RCC 7860 (cell line): Measurements from ENCODE around the gene SMARCA2.

ENCODE experiments used
- DNase-seq: peaks from one replicate; pipeline ENCODE4 v3.0.0-alpha.2; 2015; ENCODE audit warnings: low spot score
- FAIRE-seq: peaks from 2 replicates; lab custom pipeline; 2012; peaks lifted over from hg19 to GRCh38; lab: Jason Lieb, UNC

The SMARCA2 gene

GRCh38 chr9:2039294-2040180, 24.4 kb downstream of the SMARCA2 start:
- no peak for DNase-seq
- FAIRE-seq, result no peak

- DNase-seq (no peak), FAIRE-seq (no peak)
Measured at GRCh38 chr9:2040828-2041227, 25.7 kb downstream of the SMARCA2 start.

- FAIRE-seq (no peak), DNase-seq (no peak)
Measured at GRCh38 chr9:2041736-2042135, 26.6 kb downstream of the SMARCA2 start.

- DNase-seq, result no peak
- FAIRE-seq, result no peak
Measured at GRCh38 chr9:2043243-2043642, 28.1 kb downstream of the SMARCA2 start.

GRCh38 chr9:2043881-2044462, 28.8 kb downstream of the SMARCA2 start:
- FAIRE-seq (no peak), DNase-seq (no peak)

- DNase-seq (no peak), FAIRE-seq (no peak)
Measured at GRCh38 chr9:2047144-2047671, 32.1 kb downstream of the SMARCA2 start.

GRCh38 chr9:2047916-2048315, 32.8 kb downstream of the SMARCA2 start:
- FAIRE-seq, result no peak
- no peak for DNase-seq

GRCh38 chr9:2050236-2050635, 35.1 kb downstream of the SMARCA2 start:
- DNase-seq (no peak), FAIRE-seq (no peak)

- FAIRE-seq (peak; percentile 87), DNase-seq (peak; percentile 66)
Measured at GRCh38 chr9:2053883-2054845, 39.0 kb downstream of the SMARCA2 start.

- FAIRE-seq (no peak), DNase-seq (no peak)
Measured at GRCh38 chr9:2055203-2055658, 40.1 kb downstream of the SMARCA2 start.

- no peak for DNase-seq
- FAIRE-seq, result no peak
Measured at GRCh38 chr9:2059274-2059929, 44.3 kb downstream of the SMARCA2 start.

- DNase-seq (no peak), FAIRE-seq (no peak)
Measured at GRCh38 chr9:2060424-2060823, 45.3 kb downstream of the SMARCA2 start.

GRCh38 chr9:2065704-2066103, 50.6 kb downstream of the SMARCA2 start:
- no peak for FAIRE-seq
- DNase-seq, result no peak

- FAIRE-seq (no peak), DNase-seq (no peak)
Measured at GRCh38 chr9:2066312-2067273, 51.4 kb downstream of the SMARCA2 start.

- FAIRE-seq, result no peak
Measured at GRCh38 chr9:2072752-2073405, 57.7 kb downstream of the SMARCA2 start.

GRCh38 chr9:2082772-2083171, 67.6 kb downstream of the SMARCA2 start:
- DNase-seq (no peak), FAIRE-seq (no peak)

More at GRCh38 chr9:2072752-2073405, 57.7 kb downstream of the SMARCA2 start:
- DNase-seq, result no peak

GRCh38 chr9:2083479-2083878, 68.3 kb downstream of the SMARCA2 start:
- FAIRE-seq, result no peak

GRCh38 chr9:2085716-2086115, 70.6 kb downstream of the SMARCA2 start:
- DNase-seq (no peak), FAIRE-seq (no peak)

More at GRCh38 chr9:2083479-2083878, 68.3 kb downstream of the SMARCA2 start:
- no peak for DNase-seq

GRCh38 chr9:2086116-2086515, 71.0 kb downstream of the SMARCA2 start:
- FAIRE-seq, result no peak
- DNase-seq, result no peak
